NOMO-1 treated with DMSO at 0.1 percent for 48 hours (cell line): ENCODE data around the gene TRAK1.
"Not testable (repeated sequence)": the region's sequence is repeated elsewhere in the genome, so short reads cannot be mapped to it uniquely, and the experiment has no call there.

Source experiments
- DNase-seq: peaks from one replicate; lab custom pipeline; 2025; ENCODE audit not compliant: unreplicated experiment; lab: John Stamatoyannopoulos, UW

TRAK1 gene

GRCh38 chr3:42090973-42091731 is at the start of gene TRAK1:
TSS of gene TRAK1 (plus strand) at chr3:42091357. CDS start at chr3:42091470, 113 bp downstream.
- DNase-seq, result no peak

- DNase-seq, result no peak
Observed at GRCh38 chr3:42042747-42043098, 48.4 kb upstream of the TRAK1 start.

GRCh38 chr3:42043099-42043813 is 47.9 kb upstream of the TRAK1 start:
- DNase-seq, result no peak

GRCh38 chr3:42045708-42046243 is 45.4 kb upstream of the TRAK1 start:
- DNase-seq, result no peak

- DNase-seq, result not testable (repeated sequence)
Observed at GRCh38 chr3:42048526-42048925, 42.6 kb upstream of the TRAK1 start.

GRCh38 chr3:42050126-42050525 is 41.0 kb upstream of the TRAK1 start:
- DNase-seq, result no peak

- DNase-seq, result no peak
Observed at GRCh38 chr3:42051384-42052131, 39.6 kb upstream of the TRAK1 start.

- no peak for DNase-seq
Observed at GRCh38 chr3:42052132-42052483, 39.0 kb upstream of the TRAK1 start.

GRCh38 chr3:42052484-42053351 is 38.4 kb upstream of the TRAK1 start:
- no peak for DNase-seq

- DNase-seq, result no peak
Observed at GRCh38 chr3:42053476-42053875, 37.7 kb upstream of the TRAK1 start.

GRCh38 chr3:42055291-42055690 is 35.9 kb upstream of the TRAK1 start:
- no peak for DNase-seq

GRCh38 chr3:42056840-42057239 is 34.3 kb upstream of the TRAK1 start:
- no peak for DNase-seq

GRCh38 chr3:42057561-42058211 is 33.5 kb upstream of the TRAK1 start:
- DNase-seq, result no peak

GRCh38 chr3:42061025-42061712 is 30.0 kb upstream of the TRAK1 start:
- peak; percentile 25 for DNase-seq

- DNase-seq, result no peak
Observed at GRCh38 chr3:42061713-42062380, 29.3 kb upstream of the TRAK1 start.

- no peak for DNase-seq
Observed at GRCh38 chr3:42062464-42062863, 28.7 kb upstream of the TRAK1 start.

GRCh38 chr3:42063888-42064287 is 27.3 kb upstream of the TRAK1 start:
- no peak for DNase-seq

- DNase-seq, result no peak
Observed at GRCh38 chr3:42066516-42067181, 24.5 kb upstream of the TRAK1 start.

- peak; percentile 8 for DNase-seq
Observed at GRCh38 chr3:42067326-42067725, 23.8 kb upstream of the TRAK1 start.
